Fibroblast of peridontal ligament (primary cell): ENCODE results near the gene UBL4A.
"Not testable (repeated sequence)": the region's sequence is repeated elsewhere in the genome, so short reads cannot be mapped to it uniquely, and the experiment has no call there.

ENCODE experiments used
- DNase-seq: peaks from one replicate; pipeline ENCODE4 v3.0.0-alpha.2; 2010; ENCODE audit errors: extremely low read depth

The UBL4A gene

DNA sequence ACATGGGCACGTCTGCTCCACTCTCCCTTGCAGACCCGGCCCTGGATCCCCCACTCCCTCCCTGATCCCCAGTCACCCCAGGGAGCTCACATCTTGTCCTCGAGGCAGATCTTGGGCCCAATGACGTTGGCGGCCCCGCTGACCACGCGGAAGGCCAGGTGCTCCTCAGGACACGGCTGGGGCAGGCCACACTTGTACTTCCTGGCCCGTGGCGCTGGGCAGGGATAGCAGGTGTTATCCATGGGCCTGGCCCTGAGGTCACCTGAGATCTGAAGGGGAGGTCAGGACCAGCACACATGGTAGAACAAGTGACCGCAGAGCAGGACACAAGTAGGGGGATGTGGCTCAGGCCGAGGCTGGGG, 21.9 kb upstream of the UBL4A start:
- DNase-seq: no peak

DNA sequence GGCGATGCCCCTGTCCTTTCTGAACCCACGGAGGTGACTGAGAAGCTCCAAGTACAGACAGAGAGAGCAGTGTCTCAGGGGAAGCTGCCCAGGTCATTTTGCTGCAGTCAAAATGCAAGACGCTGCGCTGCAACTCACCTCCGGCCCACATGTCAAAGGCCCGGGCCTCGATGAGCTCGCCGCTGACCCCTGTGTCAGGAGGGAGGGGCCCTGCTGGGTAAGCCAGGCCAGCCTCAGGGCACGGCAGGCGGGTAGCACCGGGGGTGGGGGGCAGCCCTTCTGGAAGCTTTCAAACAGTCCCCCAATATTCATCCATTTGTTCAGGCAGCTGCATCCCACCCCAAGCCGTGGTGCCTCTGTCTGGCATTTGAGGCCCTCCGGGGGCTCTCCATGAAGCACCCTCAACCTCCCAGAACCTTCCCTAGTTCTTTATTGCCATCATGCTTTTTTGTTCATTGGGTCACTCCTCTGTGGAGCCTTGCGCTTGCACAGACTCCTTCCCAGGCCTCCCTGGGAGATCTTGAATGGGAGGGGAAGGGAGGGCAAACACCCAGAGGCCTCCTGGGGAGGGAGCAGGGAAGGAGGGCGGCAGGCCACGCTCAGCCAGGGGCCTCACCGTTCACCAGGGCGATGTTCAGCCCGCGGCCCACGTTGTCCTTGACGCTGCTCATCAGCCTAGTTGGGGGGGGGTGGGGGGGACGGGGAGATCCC, 21.4 kb upstream of the UBL4A start:
- DNase-seq: no peak

DNA sequence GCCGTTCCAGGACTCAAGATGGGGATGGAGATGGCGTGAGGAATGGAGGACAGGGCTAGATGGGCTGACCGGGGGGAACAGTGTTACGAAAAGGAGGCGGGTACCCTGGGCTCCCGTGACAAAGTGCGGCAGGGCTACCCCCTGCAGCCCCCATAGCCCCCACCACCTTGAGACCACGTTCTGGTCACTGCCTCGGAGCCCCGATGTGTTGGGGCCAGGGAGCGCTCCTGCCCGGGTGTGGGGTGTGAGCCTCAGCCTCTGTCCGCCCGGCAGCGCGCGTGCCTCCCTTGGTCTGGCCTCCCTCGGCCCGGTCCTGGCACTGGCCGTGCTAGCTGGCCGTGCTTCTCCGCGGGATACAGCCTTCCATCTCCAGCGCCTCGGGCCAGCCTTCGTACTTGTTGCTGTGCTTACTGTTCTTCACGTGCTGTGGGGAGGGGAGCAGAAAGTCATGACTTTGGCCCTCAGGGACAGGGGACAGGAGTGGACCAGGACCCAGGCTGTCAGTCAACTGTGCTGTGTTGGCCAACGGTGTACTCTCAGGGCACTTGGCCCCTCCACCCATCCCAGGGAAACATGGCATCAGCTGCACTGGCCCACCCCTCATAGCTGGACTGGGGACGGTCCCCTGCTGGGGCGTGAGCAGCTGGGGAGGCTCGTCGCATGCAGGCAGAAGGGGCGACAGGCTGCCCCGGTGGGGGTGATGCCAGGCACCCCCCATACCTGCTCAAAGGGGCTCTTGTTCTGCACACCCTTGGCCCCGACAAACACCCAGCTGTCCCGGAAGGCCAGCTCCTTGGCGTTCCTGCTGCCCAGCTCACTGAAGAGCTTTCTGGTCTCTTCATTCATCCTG, 20.3 kb upstream of the UBL4A start:
- DNase-seq: no peak

DNA sequence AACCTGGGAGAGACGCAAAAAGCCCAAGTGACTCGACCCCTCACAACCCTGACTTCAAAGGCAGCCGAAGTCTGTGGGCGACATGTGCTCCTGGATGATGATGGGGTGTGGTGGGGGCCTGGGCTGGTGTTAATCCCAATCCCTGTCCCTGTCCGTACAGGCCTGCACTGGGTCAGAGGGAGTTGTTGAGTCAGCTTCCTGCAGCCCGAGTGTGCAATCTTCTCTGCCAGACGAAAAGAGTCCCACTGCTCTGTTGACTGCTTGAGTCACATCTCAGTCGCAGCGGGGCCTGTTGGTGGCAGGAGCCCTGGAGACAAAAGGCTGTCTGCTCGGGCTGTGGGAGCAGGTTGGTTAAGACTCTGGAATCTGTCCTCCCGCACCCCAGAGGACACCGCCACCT, 19.3 kb upstream of the UBL4A start:
- no peak for DNase-seq

DNA sequence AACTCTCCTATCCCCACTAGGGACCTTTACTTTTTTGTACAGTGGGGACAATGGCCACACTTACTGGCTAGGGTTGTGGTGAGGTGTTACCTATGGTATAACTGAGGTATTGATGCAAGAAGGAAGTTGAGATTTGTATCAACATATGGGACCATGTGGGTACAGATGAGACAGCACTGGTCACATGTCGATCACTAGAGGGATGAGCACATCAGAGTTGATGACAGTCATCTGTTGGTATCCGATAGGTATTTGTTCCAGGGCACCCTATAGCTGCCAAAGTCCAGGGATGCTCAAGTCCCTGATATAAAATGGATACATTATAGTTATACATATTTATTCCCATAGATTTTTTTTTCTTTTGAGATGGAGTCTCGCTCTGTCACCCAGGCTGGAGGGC, 16.6 kb upstream of the UBL4A start:
- DNase-seq: no peak

DNA sequence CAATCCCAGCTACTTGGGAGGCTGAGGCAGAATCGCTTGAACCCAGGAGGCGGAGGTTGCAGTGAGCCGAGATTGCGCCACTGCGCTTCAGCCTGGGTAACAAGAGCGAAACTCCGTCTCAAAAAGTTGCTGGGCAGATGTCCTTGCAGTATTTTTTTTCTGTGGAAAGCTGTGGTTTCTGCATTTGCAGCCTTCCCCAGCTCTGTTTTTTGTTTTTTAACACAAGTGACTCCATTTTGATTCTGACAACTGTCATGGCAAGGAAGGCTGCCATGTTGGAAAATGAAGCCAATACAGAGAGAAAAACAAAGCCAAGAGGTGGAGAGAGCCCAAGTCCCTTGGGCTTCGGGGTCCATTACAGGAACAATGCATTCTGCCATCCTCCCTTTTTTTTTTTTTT, 15.7 kb upstream of the UBL4A start:
- no peak for DNase-seq

DNA sequence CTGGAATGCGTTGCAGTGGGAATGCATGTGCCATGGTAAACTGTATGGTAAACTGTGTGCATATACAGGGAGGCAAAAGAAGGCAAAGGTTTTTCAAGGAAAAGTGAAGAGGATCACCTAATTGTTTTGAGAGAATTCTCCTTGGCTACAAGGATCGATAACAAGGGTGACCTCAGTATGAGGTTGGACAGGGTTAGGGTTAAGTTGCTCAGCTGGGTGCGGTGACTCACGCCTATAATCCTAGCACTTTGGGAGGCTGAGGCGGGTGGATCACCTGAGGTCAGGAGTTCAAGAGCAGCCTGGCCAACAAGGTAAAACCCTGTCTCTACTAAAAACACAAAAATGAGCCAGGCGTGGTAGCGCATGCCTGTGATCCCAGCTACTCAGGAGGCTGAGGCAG, 15.0 kb upstream of the UBL4A start:
- not testable (repeated sequence) for DNase-seq

DNA sequence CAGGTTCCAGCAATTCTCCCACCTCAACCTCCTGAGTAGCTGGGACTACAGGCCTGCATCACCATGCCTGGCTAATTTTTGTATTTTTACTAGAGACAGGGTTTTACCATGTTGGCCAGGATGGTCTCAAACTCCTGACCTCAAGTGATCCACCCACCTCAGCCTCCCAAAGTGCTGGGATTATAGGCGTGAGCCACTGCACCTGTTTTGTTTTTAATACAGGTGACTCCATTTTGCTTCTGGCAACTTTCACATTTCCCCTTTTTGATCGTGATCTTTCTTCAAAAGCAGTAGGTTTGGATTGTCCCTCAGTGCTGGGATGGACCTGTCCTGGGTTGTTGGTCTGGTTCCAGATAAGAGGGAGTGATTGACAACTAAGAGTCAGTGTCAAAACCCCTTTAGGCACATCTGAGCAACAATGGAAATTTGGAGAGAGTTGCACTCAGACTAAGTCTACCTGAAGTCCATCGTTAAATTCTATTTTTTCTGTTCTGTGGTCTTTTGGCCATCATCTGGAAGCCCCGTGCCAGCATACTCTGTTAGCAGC, 10.2 kb upstream of the UBL4A start:
- DNase-seq: not testable (repeated sequence)

DNA sequence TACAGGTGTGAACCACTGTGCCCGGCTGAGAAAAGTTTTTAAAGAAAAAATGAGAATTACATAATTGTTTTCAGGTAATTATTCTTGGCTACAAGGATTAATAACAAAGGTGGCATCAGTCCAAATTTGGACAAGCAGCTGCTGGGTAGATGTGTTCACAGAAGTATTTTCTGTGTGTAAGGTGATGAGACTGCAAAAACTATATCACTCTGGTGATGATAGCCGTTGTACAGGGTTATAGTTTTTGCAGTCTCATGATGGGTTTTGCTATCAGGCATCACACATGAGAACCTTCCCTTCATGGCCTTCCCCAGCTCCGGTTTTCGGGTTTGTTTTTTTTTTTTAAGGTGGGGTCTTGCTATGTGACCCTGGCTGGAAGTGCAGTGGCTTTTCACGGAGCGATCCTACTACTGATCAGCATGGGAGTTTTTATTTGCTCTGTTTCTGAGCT, 9.1 kb upstream of the UBL4A start:
- DNase-seq: no peak

DNA sequence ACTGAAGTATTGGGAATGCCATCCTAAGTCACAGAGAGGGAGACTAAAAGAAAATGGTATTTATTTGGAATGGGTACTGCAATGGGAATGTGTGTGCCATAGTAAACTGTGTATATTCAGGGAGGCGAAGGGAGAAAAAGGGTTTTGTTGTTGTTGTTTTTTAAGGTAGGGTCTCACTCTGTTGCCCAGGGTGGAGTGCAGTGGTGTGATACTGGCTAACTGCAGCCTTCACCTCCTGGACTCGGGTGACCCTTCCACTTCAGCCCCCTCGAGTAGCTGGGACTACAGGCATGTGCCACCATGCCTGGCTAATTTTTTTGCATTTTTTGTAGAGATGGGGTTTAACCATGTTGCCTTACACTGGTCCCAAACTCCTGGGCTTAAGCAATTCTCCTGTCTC, 8.3 kb upstream of the UBL4A start:
- DNase-seq: no peak

DNA sequence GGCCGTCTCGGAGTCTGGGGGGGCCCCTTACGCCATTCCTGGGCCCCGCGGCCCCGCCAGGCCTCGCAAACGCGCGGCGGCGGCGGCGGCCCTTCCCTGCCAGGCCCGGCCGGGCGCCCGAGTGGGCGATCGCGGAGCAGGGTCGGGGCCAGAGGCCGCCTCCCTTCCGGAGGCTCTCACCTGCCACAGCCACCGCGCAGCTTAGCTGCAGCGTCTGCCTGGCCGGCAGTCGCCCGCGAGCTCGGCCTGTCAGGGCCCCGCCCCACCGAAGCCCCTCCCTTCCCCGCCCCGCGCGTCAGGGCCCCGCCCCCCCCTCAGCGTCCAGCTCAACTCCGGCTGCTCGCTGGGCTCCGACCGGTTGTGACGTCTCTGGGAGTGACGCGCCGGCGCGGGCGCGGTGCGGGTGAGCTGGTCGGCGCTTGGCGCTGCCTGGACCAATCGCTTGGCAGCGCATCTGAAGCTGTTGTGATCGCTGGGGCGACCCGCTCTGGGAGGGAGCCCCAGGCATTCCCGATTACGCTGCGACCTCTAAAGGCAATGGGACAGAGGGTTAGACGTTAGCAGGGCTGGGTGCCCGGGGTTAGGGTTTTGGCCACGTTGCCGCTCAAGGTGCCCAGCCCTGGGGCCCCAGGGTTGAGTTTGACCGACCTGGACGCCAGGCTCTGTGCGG, 4.1 kb upstream of the UBL4A start, which contains the start of gene SLC10A3:
Gene SLC10A3, minus strand, starts transcription at position 216 of the 670 bp plus-strand sequence. CDS start 1,689 bp downstream, outside the sequence.
- peak; percentile 88 for DNase-seq

DNA sequence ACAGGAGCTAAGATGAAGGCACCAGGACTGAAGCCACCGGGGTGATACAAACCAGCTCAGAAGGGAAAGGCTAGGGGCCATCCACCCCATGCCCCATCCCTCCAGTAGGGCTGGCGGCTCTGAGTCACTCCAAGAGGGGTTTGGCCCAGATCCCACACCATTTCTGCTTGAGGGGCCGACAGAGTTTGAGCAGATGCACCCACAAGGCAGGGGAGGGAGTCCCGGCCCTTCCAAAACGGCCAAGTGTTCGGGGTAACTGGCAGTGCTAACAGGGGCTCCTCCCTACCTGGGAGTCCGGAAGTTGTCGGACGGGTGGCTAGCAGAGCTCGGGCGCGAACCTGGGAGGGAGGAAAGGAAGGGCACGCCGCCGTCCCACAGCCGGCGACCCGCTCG, 3.6 kb upstream of the UBL4A start:
- DNase-seq: peak; percentile 53

DNA sequence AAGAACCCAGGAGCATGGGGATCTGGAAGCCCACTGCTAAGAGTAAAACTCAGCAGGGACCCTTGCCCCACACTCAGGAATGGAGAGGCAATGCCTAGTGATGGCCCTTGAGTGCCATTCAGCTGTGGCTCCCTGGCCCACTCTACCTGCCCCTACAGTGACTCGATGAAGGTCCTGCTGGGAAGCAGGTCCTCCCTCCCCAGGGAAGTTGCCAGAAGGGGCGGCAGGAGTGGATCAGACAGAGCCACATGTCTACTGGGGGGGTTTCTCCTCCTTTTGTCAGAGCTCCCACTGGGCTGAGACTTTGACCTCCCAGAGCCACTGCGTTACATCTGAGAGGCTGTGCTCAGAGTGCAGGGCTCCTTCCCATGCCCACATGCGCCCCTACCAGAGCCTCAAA, 2.8 kb upstream of the UBL4A start:
- no peak for DNase-seq

DNA sequence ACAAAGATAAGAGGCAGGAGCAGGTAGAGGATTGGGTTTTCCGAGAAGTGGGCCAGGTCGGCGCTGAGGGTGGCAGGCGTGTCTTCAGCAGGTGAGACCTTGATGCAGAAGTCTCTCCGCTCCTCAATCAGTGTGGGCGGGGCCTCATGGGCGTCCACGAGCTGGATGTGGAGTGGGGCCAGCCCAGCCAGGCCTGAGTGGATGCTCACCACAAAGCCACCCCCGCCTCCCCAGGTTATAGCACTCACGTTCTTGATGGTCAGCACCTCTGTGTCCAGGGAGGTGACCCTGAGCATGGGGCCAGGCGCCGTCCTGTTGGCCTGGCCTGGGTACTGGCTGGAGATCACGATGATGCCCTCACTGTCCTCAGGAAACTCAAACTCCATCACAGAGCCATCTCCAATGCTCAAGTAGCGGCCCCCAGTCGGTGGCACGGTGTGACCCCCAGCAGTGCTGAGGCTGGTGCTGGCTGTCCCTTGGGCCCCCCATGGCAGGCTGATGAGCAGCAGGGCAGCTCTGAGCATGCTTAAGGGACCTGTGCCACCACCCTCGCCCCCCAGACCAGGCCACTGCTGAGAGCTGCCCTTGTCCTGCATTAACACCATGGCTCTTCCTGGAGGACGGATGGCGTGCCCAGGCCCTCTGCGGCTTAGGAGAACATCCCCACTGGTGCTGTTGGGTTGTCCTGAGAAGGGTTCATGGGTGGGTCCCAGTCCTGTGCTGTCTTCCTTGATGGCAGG, 2.1 kb upstream of the UBL4A start:
- DNase-seq: no peak

DNA sequence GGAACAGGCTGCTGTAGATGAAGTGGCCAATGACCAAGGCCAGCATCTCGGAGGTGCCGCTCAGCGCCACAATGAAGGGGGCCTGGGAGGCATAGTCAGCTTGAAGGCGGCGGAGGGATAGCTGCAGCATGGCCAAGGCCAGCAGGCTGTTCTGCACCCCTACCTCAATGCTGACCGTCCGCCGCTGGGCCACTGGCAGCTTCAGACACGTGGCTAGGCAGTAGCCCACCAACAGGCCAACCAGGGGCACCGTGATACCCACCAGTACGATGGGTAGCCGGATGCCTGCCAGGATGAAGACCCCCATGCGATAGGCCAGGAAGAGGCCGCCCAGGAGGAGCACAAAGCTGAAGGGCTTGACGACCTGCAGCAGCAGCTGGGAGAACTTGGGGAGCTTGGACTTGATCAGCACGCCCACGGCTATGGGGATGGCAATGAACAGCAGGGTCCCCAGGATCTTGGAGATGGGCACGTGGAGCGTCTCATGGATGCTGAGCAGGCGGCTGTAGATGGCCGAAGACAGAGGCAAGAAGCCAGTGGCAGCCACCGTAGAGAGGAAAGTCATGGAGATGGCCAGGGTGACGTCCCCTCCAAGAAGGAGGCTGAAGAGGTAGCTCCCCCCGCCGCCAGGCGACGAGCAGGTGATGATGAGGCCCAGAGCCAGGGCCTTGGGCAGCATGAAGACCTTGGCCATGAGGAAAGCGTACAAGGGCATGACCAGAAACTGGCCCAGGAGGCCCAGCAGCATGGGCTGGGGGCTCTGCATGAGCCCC, 1.3 kb upstream of the UBL4A start:
- no peak for DNase-seq

DNA sequence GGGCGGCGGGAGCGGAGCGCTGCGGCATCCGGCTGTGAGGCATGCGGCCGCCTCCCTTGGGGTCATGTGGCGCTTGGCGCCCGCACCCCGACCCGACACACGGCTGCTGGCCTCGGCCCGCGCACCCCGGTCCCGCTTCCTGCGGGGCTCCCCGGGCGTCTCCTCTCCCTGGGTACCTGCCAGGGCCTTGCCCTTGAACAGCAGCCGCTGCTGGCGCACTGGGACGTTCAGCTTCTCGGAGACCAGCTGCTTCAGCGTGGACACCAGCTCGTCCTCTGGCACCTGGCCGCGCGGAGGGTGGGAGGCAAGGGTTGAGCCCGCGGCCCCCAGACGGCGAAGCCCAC, 391 bp downstream of the UBL4A start:
- no peak for DNase-seq

DNA sequence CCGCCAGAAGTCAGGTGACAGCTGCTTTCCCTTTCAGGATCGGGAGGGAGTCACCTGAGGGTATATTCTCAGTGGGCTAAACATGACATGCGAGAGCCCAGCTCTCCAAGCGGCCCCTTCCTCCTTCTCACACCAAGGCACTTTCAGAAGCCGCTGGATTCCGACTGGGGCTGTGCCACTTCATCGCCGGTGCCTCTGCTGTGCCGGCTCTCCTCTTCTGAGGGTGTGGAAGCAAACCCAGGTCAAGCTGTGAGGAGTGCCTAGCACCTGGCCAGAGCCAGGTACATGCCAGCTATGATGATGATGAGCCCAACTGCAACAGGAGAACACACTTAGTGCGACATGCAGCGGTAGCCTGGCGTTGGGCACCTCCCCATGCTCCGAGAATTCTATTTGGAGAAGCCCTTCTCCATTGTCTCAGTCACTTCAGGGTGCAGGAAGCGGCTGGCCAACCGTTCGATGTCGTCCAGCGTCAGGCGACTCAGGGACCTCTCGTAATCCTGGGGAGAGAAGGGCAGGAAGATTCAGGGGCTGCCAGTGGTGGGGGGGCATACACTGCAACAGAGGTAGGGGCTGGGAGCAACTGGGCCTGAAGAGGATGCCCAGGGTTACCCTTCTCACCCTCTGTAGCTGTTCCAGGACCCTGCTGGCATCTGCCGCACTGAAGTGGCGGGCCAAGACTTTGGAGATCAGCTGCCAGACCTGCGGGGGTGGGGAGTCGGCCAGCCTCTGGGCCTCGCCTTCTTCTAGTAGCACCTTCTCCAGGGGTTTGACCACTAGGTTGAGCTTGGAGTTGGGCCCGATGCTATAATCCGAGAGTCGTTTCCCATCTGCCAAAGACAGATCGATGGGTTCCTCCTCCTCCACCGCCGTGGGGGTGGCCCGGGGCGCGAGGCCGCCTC, 1.0 kb downstream of the UBL4A start:
- DNase-seq: no peak

DNA sequence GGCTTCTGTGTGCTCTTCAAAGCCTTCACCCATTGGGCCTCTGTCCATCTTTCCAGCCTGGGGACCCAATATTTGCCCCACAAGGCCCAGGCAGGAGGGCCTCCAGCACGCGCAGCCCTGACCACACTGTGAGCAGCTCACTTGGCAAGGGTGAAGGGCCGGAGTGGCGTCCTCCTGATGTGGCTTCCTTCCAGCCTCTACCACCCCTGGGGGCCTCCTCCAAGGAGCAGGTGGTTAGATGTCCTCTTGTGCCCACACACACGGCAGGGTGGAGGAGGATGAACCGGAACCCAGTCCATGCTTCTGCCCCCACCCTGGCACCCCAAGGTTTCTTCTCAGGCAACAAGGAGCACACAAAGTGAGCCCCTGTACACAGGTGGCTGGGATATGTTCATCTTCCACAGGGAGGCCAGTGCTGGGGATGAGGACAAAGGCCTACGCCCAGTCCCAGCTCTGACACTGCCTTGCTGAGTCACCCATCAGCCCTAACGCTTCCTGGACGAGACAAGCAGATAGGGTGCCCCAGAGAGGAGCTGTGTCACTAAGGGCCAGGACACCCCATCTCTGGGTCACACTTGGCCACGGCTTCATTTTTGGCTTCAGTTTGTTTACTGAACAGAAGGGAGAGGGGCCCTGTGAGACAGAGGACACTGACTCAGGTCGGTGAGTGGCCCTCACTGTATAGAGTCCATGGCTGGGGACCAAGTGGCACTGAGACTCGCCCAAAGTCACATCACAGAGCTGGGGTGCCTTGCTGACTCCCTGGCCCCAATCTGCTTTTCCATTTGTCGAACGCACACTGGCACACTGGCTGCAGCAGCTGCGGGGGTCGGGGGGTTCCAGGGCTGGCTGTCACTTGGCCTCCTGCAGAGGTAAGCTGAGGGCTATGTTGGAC, 1.9 kb downstream of the UBL4A start:
- no peak for DNase-seq

DNA sequence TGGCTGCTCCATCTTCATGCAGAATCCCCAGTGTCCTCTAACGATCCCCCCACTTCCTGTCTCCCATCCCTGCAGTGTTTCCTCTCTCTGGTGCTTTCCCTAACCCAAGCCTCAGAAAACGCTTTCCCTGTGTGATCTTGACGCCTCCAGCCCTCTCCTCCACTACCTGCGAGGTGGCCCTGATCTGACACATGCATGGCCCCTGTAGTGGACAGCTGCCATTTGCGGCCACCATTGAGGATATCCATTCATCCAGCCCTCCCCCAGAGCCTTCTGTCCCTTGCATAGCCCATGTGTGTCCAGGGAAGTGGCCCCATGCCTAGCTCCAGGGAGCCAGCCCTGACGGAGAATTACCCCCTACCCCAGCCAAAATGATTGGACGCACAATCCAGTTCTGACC, 3.1 kb downstream of the UBL4A start:
- no peak for DNase-seq
